ENCODE data around the gene ZNF367.

ZNF367 gene

DNA sequence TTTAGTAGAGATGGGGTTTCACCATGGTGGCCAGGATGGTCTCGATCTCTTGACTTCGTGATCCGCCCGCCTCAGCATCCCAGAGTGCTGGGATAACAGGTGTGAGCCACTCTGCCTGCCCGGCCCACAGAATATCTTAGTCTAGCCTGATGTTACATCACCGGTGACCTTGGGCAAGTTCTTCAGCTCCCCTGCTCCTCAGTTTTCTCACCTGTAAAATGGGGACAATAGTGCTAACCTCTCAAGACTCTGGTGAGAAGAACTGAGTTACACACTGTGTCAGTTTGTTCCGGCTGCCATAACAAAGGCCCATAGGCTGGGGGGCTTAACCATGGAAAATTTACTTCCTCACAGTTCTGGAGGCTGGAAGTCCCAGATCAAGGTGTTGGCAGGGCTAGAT lies 19.3 kb upstream of the ZNF367 start:
- in situ Hi-C loops (cut with MboI; ENCODE audit: low sequenced_read_pairs): no loop called here

DNA sequence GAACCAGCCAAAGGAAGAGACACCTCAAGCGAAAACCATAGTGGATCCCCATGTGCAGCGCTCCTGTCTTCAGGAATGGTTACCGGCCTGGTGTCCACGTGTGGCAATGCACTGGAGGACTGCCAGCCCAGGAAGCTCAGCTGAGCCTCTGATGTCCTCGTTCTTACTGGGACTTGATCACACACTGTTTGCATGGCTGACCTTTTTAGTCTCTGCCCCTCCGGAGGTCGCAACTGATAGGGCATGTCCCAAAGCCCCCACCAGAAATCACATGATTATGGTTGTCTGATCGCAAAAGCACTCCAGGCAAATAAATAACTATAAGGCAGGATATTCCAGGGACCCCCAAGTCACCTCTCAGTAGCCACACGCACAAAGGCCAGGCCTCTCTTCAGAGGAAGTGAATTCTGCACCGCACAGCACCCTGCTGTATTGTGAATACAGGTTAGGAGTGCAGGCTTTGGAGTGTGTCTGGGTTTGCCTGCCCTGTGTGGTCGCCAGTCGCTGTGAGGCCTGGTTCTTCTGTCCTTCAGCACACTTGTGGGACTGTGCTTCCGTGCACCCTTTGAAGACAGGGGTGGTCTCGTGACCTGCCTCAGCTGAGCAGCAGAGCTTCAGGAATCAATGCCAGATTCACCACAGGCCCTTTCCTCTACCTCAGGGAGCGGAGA lies 18.4 kb upstream of the ZNF367 start:
- in situ Hi-C loops (cut with MboI; ENCODE audit: low sequenced_read_pairs): no loop called here

- in situ Hi-C loops (cut with MboI; ENCODE audit: low sequenced_read_pairs): no loop called here
Measured at GRCh38 chr9:96436063-96436455, 17.9 kb upstream of the ZNF367 start.

DNA sequence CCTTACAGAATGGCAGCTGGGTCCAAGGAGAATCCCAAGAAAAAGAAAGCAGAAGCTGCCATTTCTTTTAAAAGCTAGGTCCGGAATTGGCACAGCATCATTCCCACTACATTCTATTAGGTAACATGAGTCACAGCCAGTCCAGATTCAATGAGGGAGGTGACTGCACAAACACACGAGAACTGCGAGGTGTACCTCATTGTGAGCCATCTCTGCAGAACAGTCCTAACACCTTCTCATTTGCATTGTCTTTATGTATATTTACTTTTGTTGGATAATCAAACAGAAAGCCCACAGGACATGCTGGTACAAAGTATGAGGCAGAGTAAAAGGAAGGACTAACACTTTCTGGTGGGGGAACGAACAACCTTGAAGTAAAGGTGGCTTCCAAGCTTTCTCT lies 17.2 kb upstream of the ZNF367 start:
- in situ Hi-C loops (cut with MboI; ENCODE audit: low sequenced_read_pairs): no loop called here

DNA sequence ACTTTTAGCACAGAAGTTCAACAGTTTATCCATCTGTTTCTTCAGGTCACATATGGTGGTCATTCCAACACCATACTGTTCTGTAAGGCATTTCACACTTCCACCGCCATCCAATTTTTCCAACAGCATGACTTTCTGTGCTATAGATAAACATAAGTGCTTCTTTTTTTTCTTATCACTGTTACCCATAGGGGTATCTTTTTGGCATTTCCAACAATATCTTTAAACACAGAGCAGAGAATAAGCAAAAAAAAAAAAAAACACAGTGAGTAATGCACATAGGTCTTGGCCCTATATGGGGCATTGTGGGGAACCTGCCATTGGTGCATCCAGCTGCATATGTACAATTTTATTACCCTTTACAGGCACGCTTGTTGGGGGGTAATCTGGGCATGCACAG lies 12.2 kb upstream of the ZNF367 start:
- in situ Hi-C loops (cut with MboI; ENCODE audit: low sequenced_read_pairs): no loop called here

- in situ Hi-C loops (cut with MboI; ENCODE audit: low sequenced_read_pairs): no loop called here
Measured at GRCh38 chr9:96429732-96430131, 11.6 kb upstream of the ZNF367 start.

DNA sequence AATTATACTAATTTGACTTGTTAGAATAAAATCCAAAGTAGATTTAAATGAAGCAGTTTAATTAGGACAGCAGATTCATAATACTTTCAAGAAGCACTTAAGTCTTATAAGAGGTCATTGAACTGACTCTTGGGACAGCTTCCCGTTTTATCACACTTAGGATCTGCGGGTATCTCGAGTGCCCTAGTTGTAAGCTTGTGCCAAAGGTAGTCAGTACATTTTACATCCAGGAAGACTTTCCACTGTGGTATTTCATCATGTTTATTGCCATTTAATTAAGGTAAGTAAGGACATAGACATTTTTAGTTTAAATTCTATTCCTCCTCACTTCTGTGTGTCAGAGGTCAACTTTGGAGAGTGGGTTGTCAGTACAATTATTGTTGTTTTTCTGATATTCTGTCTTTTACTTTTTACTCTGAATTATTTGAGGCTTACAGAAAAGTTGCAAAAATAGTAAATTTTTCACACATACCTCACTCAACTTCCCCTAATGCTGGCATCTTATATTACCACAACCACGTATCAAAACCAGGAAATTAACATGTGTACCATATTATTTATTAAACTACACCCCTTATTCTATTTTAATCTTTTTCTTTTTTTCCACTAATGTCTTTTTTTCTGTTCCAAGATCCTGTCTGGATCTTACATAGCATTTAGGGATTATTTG lies 7.5 kb upstream of the ZNF367 start:
- in situ Hi-C loops (cut with MboI; ENCODE audit: low sequenced_read_pairs): no loop called here

GRCh38 chr9:96423985-96424336 lies 5.8 kb upstream of the ZNF367 start:
- in situ Hi-C loops (cut with MboI; ENCODE audit: low sequenced_read_pairs): no loop called here

DNA sequence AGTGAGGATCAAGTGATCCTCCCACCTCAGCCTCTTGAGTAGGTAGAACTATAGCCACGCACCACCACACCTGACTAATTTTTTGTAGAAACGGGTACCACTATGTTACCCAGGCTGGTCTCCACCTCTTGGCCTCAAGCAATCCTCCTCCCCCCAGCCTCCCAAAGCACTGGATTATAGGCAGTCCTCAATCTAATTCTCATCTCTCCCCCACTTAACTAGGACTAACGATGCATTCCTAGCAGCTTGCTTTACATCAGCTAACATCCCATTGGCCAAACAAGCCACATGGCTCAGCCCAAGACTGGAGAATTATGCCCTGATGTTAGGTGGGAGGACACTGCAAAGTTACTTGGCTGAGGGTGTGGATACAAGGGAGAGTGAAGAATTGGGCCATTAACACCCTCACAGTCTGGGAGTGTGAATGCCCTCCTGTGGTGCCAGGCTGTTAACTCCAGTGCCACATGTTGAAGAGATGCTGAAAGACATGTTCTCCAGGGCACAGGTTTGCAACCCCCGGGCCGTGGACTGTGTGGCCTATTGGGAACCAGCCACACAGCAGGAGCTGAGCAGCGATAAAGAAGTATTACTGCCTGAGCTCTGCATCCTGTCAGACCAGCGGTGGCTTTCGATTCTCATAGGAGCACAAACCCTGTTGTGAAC lies 5.3 kb upstream of the ZNF367 start:
- in situ Hi-C loops (cut with MboI; ENCODE audit: low sequenced_read_pairs): no loop called here

GRCh38 chr9:96420468-96421219 lies 2.5 kb upstream of the ZNF367 start:
- in situ Hi-C loops (cut with MboI; ENCODE audit: low sequenced_read_pairs): no loop called here

DNA sequence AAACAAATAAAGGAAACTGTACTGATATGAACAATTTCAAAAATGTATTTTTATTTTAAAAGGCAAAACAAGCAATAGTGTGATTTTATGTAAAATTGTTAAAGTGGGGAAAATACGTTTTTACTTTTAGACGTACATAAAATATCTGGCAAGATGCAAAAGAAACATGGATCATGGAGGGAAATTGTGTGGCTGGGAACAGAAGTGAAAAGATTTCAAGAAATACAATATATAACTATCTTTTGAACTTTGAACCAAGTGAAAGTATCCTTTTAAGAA lies 1.5 kb upstream of the ZNF367 start:
- in situ Hi-C loops (cut with MboI; ENCODE audit: low sequenced_read_pairs): no loop called here

DNA sequence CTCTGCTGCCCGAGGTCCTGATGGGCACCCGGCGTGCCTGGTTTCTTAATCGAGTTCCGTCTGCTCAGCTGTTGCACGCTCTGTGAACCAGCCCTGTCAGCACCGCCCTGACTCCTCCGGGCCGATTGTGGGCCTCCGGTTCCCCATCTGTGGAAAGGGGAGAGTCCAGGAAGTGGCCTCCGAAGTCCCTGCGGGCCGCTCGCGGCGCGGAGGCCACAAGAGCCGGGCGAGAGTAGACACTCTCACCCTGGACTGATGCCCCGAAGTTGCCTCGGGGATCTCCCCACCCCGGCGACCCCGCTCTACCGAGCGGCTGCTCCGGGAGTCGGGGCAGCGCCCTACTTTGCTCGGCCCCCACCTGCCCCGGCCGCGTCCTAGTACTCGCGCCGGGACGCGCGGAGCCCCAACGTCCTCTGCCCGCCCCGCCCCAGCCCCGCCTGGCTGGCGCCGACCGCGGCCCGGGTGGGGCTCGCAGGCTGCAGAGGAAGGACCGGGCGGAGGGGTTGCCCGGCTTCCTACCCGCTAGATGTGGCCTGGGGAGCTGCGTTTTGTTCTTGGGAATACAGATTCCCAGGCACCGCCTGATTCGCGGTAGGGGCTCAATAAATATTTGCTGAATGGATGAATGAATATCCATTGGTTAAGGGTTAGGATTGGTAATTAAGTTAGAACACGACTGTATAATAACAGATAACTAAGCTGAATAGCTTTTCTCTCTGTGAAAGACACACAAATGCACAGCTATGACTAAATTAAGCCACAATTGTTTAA lies 935 bp upstream of the ZNF367 start:
- in situ Hi-C loops (cut with MboI; ENCODE audit: low sequenced_read_pairs): no loop called here

GRCh38 chr9:96417661-96418082 lies 498 bp downstream of the ZNF367 start:
- in situ Hi-C loops (cut with MboI; ENCODE audit: low sequenced_read_pairs): no loop called here

DNA sequence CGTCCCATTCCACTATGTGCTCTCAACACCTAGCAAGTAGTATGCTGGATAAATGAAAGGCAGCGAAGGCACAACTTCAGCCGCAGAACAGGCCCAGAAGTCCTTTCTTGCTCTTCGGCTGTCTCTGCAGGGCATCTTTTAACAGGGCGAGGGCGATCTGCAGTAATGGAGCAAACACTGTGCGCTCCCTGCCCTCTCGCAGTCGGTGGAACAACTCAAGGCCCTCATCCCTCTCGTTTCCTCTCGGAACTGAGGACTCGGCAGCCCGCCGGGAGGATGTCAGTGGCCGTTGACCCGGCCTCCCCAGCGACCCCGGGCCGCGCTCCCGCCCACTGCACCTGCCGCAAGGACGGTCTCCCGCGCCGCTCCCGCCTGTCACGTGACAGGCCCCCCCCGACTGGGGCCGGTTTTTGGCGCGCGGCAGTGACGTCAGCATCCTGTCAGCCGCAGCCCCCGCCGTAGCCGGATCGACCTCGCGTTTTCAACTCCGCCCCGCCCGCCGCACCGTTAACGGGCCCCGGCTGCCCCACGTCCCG lies 1.1 kb downstream of the ZNF367 start:
- in situ Hi-C loops (cut with MboI; ENCODE audit: low sequenced_read_pairs): no loop called here

GRCh38 chr9:96413302-96414221 lies 4.6 kb downstream of the ZNF367 start:
- in situ Hi-C loops (cut with MboI; ENCODE audit: low sequenced_read_pairs): no loop called here

DNA sequence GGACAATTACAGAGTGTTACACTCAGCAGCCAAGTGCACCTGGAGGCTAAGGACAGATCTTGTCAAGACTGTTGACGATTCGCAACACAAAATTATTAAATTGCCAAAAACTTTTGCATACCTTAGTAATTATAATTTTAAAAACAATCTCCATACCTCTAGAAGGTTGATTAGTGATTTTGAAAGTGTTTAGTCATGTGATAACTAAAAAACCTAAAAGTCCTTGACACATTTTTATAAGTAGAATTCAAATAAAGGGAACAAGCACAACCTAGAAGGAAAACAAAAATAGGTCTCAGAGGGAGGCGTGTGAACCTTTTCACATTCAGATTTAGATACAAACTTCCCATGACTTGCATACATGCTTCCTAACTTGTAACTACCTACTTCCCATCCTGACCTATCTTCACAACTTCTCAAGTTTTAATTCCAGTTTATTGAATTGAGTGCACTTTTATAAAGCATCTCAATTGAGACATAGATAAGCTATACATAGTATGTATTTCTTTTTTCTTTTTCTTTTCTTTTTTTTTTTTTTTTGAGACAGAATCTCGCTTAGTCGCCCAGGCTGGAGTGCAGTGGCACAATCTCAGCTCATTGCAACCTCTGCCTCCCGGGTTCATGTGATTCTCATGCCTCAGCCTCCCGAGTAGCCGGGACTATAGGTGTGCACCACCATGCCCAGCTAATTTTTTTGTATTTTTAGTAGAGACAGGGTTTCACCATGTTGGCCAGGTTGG lies 5.8 kb downstream of the ZNF367 start:
- in situ Hi-C loops (cut with MboI; ENCODE audit: low sequenced_read_pairs): no loop called here

GRCh38 chr9:96411129-96411838 lies 6.9 kb downstream of the ZNF367 start:
- in situ Hi-C loops (cut with MboI; ENCODE audit: low sequenced_read_pairs): no loop called here

DNA sequence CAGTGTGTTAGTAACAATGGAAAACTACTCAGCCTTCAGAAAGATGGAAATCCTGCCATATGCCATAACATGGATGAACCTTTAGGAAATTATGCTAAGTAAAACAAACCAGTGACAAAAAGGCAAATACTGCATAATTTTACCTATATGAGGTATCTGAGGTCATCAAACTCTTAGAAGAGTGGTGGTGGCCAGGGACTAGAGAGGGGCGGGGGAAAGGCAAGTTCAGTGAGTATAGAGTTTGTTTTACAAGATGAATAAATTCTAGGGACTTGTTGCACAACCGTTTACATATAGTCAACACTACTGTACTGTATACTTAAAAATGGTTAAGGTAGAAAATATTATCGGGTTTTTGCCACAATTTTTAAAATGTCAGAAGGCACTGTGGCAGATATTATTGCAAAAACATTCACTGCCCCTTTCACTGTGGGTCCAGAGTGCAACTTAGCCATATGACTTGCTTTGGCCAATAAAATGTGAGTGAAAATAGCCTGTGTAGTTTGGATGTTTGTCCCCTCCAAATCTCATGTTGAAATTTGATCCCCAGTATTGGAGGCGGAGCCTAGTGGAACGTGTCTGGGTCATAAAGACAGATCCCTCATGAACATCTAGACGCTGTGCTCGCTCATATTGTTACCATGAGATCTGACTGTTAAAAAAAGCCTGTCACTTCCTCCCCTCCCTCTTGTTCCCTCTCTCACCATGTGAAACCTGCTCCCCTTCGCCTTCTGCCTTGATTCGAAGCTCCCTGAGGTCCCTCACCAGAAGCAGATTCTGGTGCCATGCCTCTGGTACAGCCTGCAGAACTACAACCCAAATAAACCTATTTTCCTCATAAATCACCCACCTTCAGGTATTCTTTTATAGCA lies 9.5 kb downstream of the ZNF367 start:
- in situ Hi-C loops (cut with MboI; ENCODE audit: low sequenced_read_pairs): no loop called here
